DMS53 treated with DMSO at 0.1 percent for 48 hours (cell line): ENCODE data around the gene TSSK2.

ENCODE experiments used
- DNase-seq: peaks from one replicate; lab custom pipeline; 2025; ENCODE audit not compliant: unreplicated experiment; lab: John Stamatoyannopoulos, UW

TSSK2 gene

GRCh38 chr22:19180740-19181410, 49.8 kb downstream of the TSSK2 start:
- no peak for DNase-seq

GRCh38 chr22:19181786-19182471, 50.8 kb downstream of the TSSK2 start:
- no peak for DNase-seq
